Panc1 (cell line): ENCODE results near the gene MAP3K4. TPM values are rescaled to one million over a fixed set of nuclear protein-coding genes. Genes with fewer than 3 reads are reported as not detected.

Experiments
- ATAC-seq: fragments of 200-7000 bp; cut with Tn5 transposase; 2 replicates; pipeline ENCODE4 v1.9.1; 2020; ENCODE audit warnings: mild to moderate bottlenecking, moderate library complexity
- BruUV-seq: library from RNA; stranded (reverse); fragments of 400-500 nt; replicated peaks from 2 replicates; lab custom pipeline; 2021; lab: Mats Ljungman, UMichigan
- CTCF ChIA-PET: fragments of 300-600 bp; sonication (Branson Sonifier 250); formaldehyde crosslinking; loops from one replicate; lab custom pipeline; 2022; ENCODE audit warnings: antibody characterized with exemption; lab: Charles Lee
- POLR2A ChIA-PET: fragments of 300-600 bp; sonication (Branson Sonifier 250); formaldehyde crosslinking; loops from one replicate; lab custom pipeline; 2022; ENCODE audit warnings: antibody characterized with exemption; lab: Charles Lee
- DNase-seq: peaks from one replicate; pipeline ENCODE4 v3.0.0-alpha.2; 2010; ENCODE audit warnings: low read depth, low spot score
- H3K27ac ChIP-seq: 2 replicates; pipeline ENCODE4 v1.5.1; 2011; ENCODE audit warnings: mild to moderate bottlenecking, low read length, inconsistent platforms
- H3K27me3 ChIP-seq: fragments of 200-500 bp; sonication (Bioruptor generic); 2 replicates; pipeline ENCODE4 v1.6.0; 2014; ENCODE audit warnings: low read length, inconsistent platforms; ENCODE audit not compliant: control insufficient read depth, insufficient read depth
- H3K36me3 ChIP-seq: fragments of 200-500 bp; sonication (Bioruptor generic); 2 replicates; pipeline ENCODE4 v1.5.1; 2014; ENCODE audit warnings: inconsistent platforms, mild to moderate bottlenecking, low read length, moderate library complexity; ENCODE audit not compliant: control insufficient read depth, insufficient read depth
- H3K4me1 ChIP-seq: 2 replicates; pipeline ENCODE4 v1.5.1; 2011; ENCODE audit warnings: inconsistent platforms, mild to moderate bottlenecking, low read length, moderate library complexity; ENCODE audit not compliant: control insufficient read depth, insufficient read depth
- H3K4me3 ChIP-seq, 2 experiments: 2 replicates each; pipeline ENCODE4 v1.5.1; 2011 to 2012; ENCODE audit warnings: low read depth in 2 of 2, low read length in 2 of 2, mild to moderate bottlenecking in 2 of 2, inconsistent platforms in 1 of 2, moderate library complexity in 1 of 2
- H3K9me3 ChIP-seq: fragments of 200-500 bp; sonication (Bioruptor generic); 2 replicates; pipeline ENCODE4 v1.5.1; 2014; ENCODE audit warnings: low read depth, mild to moderate bottlenecking, inconsistent platforms, low read length, moderate library complexity; ENCODE audit not compliant: control insufficient read depth, insufficient read depth
- CTCF ChIP-seq: fragments of 450-650 bp; IDR thresholded peaks from 2 replicates; pipeline ENCODE4 v1.5.1; 2017; ENCODE audit warnings: mild to moderate bottlenecking
- POLR2AphosphoS5 ChIP-seq: IDR thresholded peaks from 2 replicates; pipeline ENCODE4 v1.6.1; 2012; ENCODE audit warnings: mild to moderate bottlenecking, low read depth, low read length, moderate library complexity
- REST ChIP-seq, 2 experiments: IDR thresholded peaks; 2 replicates each; pipeline ENCODE4 v1.6.1; 2011 to 2012; ENCODE audit warnings: low read depth in 2 of 2, control low read depth in 1 of 2, low read length in 1 of 2, mild to moderate bottlenecking in 1 of 2, moderate library complexity in 1 of 2; ENCODE audit not compliant: insufficient read depth in 1 of 2
- SIN3A ChIP-seq: IDR thresholded peaks from 2 replicates; pipeline ENCODE4 v1.6.1; 2012; ENCODE audit warnings: low read depth, mild to moderate bottlenecking, low read length, moderate library complexity, borderline replicate concordance; ENCODE audit not compliant: insufficient read depth
- TCF7L2 ChIP-seq: IDR thresholded peaks from 2 replicates; pipeline ENCODE4 v1.6.1; 2011; ENCODE audit warnings: mild to moderate bottlenecking, low read depth, low read length, inconsistent platforms
- in situ Hi-C: cut with HindIII; loops from 2 replicates; pipeline ENCODE4 v1.10.0; 2016; ENCODE audit warnings: low sequenced_read_pairs, low pct_unique_long_range_greater_than_20kb
- intact Hi-C: fragments of 100-400 bp; cut with micrococcal nuclease; formaldehyde crosslinking; loops from one replicate; pipeline ENCODE4 v1.10.0; 2022; ENCODE audit not compliant: unreplicated experiment
- total RNA-seq: library from RNA; stranded (reverse); gene quantifications from one replicate; pipeline ENCODE4 v1.2.1, GENCODE V29; 2021; ENCODE audit not compliant: unreplicated experiment

MAP3K4 gene
- total RNA-seq, 1 experiment from 2014 or later: 49.3 TPM

- in situ Hi-C loops (no loop called here), intact Hi-C loops (no loop called here)
- Histone ChIP-seq H3K9me3 (no peaks in the 10 kb centered on the region), H3K36me3 (no peaks in the 10 kb centered on the region), H3K27me3 (no peaks in the 10 kb centered on the region), H3K4me3 (no peak overlapping the region), H3K27ac (no peak overlapping the region), H3K4me1 (no peaks in the 10 kb centered on the region)
- ChIA-PET CTCF (no interaction called here), POLR2A (no interaction called here)
- ATAC-seq: no peak
- TF ChIP-seq POLR2AphosphoS5 (no peak), SIN3A (no peak), CTCF (no peak), TCF7L2 (no peak), REST (IDR thresholded peaks at IDR 0.05; ENCODE audit: insufficient read depth in 1 of 2, low read depth in 2 of 2, low read length in 1 of 2) (no peak)
- no TSS peak for BruUV-seq
- DNase-seq: no peak
These were observed 169.6 kb downstream of the MAP3K4 start for GRCh38 chr6:161161121-161161520.

- TF ChIP-seq SIN3A (no peak), REST (IDR thresholded peaks at IDR 0.05; ENCODE audit: insufficient read depth in 1 of 2, low read depth in 2 of 2, low read length in 1 of 2) (no peak)
- intact Hi-C loops (no loop called here), in situ Hi-C loops (no loop called here)
- Histone ChIP-seq H3K4me1 (no peaks in the 10 kb centered on the region), H3K36me3 (no peaks in the 10 kb centered on the region), H3K27ac (no peak overlapping the region), H3K9me3 (no peaks in the 10 kb centered on the region), H3K27me3 (no peaks in the 10 kb centered on the region), H3K4me3 (no peak overlapping the region)
- no peak for ATAC-seq
- no peak for DNase-seq
- ChIA-PET CTCF (interaction anchor here (0.5 kb wide), 1 partner anchor 246 kb away, joined by 7 read pairs; no protein-coding TSS in a partner anchor), POLR2A (no interaction called here)
- no TSS peak for BruUV-seq
These were observed 170.5 kb downstream of the MAP3K4 start for GRCh38 chr6:161161889-161162624.
